Effector memory CD4-positive, alpha-beta T cell (primary cell): ENCODE data around the gene MUC13.

Source experiments
- DNase-seq, 3 donors: peaks; one replicate each; pipeline ENCODE4 v3.0.0-alpha.2; 2020
- H3K27ac ChIP-seq: 2 replicates; pipeline ENCODE4 v1.7.0; 2013; ENCODE audit warnings: mild to moderate bottlenecking, low read length, moderate library complexity; ENCODE audit not compliant: insufficient read depth, poor library complexity, severe bottlenecking
- H3K27me3 ChIP-seq: replicated peaks from 2 replicates; pipeline ENCODE4 v1.7.0; 2013; ENCODE audit warnings: mild to moderate bottlenecking, low read length; ENCODE audit not compliant: insufficient read depth, control insufficient read depth, poor library complexity, severe bottlenecking
- H3K36me3 ChIP-seq: 2 replicates; pipeline ENCODE4 v1.7.0; 2013; ENCODE audit warnings: mild to moderate bottlenecking, low read length, moderate library complexity; ENCODE audit not compliant: control insufficient read depth, insufficient read depth
- H3K4me1 ChIP-seq: 2 replicates; pipeline ENCODE4 v1.7.0; 2013; ENCODE audit warnings: low read length, mild to moderate bottlenecking; ENCODE audit not compliant: control insufficient read depth, insufficient read depth, poor library complexity, severe bottlenecking
- H3K4me3 ChIP-seq: 2 replicates; pipeline ENCODE4 v1.7.0; 2013; ENCODE audit warnings: low read length, low read depth, mild to moderate bottlenecking; ENCODE audit not compliant: insufficient read depth, poor library complexity, severe bottlenecking
- H3K9me3 ChIP-seq: 2 replicates; pipeline ENCODE4 v1.7.0; 2013; ENCODE audit warnings: mild to moderate bottlenecking, low read length, moderate library complexity; ENCODE audit not compliant: control insufficient read depth
- total RNA-seq, 3 donors: gene quantifications; one replicate each; lab custom pipeline; 2026; lab: John Stamatoyannopoulos, UW

Gene MUC13, protein sequence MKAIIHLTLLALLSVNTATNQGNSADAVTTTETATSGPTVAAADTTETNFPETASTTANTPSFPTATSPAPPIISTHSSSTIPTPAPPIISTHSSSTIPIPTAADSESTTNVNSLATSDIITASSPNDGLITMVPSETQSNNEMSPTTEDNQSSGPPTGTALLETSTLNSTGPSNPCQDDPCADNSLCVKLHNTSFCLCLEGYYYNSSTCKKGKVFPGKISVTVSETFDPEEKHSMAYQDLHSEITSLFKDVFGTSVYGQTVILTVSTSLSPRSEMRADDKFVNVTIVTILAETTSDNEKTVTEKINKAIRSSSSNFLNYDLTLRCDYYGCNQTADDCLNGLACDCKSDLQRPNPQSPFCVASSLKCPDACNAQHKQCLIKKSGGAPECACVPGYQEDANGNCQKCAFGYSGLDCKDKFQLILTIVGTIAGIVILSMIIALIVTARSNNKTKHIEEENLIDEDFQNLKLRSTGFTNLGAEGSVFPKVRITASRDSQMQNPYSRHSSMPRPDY
- 0 to 0.35 (median 0.09) reads per million in 3 donors for total RNA-seq

DNA sequence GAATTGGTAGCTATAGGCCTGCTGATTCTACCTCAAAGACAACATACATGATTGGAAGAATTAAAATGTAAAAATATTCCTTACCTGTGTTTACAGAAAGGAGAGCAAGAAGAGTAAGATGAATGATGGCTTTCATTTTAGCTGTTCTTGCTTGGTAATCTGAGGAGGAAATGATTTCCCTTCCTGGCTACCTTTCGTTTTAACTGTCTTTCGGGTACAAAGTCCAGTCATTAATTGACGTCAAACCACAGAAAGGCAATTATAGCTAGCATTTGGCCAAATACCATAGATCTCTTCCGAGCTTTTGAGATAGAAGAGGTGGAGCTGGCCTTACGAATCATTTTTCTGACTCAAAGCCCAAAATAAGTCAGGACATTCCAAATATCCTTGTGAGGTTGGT is at the start of gene MUC13:
TSS of gene MUC13 (minus strand) at position 175 of the 400 bp plus-strand sequence. CDS start at position 136, 39 bp downstream.
- Histone ChIP-seq H3K27me3 (no peaks in the 10 kb centered on the region), H3K36me3 (no peaks in the 10 kb centered on the region), H3K4me1 (no peaks in the 10 kb centered on the region), H3K9me3 (no peaks in the 10 kb centered on the region), H3K27ac (no peak within 1 kb of the TSS), H3K4me3 (no peak within 1 kb of the TSS)
- DNase-seq, result no peak

DNA sequence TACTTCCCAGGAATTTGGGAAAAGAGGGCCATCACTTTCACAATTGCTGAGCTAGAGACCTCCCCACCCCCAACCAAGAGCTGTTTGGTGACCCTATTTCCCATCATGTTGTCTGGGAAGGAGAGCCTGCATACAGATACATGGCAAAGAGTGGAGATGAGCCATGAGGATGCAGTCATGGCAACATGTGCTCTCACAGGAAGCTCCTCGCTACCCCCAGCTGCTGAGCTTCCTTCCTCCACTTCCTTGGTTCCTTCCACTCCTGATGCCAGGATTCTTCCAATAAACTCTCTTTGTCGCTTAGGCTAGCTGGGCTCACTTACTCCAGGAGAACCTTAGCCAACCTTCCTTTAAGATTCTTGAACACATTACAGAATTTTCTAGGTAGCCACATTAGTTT is 48.3 kb upstream of the MUC13 start:
- Histone ChIP-seq H3K27ac (no peak overlapping the region), H3K4me3 (no peak overlapping the region), H3K9me3 (no peaks in the 10 kb centered on the region), H3K4me1 (no peaks in the 10 kb centered on the region), H3K36me3 (peaks cover 21% of the 10 kb centered on the region), H3K27me3 (no peaks in the 10 kb centered on the region)
- no peak for DNase-seq

DNA sequence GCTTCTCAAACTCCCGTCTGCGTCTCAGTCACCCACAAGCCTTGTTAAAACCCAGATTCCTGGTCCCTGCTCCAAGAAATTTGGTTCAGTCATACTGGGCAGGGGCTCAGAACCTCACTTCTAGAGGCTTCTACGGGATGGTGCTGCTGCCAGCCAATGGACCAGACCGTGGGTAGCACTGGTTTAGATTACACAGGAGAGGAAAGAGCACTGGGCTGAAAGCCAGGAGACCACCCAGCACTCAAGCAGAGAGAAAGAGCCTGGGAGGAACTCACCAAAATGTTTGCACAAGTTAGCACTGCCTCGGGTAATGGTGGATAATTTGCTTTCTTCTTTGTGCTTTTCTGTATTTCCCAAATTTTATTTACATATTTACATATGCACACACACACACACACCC is 46.9 kb upstream of the MUC13 start:
- peaks cover 21% of the 10 kb centered on the region for H3K36me3 ChIP-seq
- DNase-seq, result no peak
- H3K27me3 ChIP-seq, result no peaks in the 10 kb centered on the region
- H3K9me3 ChIP-seq, result no peaks in the 10 kb centered on the region
- H3K27ac ChIP-seq, result no peak overlapping the region
- no peak overlapping the region for H3K4me3 ChIP-seq
- no peaks in the 10 kb centered on the region for H3K4me1 ChIP-seq

DNA sequence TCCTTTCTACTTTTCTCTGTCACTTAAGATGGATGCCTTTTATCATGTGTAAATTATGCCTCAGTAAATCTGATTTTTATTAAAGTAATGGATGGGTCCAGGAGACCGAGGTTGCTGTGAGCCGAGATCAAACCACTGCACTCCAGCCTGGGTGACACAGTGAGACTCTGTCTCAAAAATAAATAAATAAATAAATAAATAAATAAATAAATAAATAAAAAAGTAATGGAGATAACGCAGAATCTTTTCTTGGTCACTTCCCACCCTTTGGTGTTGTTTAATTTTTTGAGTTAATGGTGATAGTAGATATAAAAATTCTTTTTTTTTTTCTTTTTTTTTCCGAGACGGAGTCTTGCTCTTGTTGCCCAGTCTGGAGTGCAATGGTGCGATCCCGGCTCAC is 44.1 kb upstream of the MUC13 start:
- Histone ChIP-seq H3K4me3 (no peak overlapping the region), H3K36me3 (peaks cover 19% of the 10 kb centered on the region)
- DNase-seq, result no peak

DNA sequence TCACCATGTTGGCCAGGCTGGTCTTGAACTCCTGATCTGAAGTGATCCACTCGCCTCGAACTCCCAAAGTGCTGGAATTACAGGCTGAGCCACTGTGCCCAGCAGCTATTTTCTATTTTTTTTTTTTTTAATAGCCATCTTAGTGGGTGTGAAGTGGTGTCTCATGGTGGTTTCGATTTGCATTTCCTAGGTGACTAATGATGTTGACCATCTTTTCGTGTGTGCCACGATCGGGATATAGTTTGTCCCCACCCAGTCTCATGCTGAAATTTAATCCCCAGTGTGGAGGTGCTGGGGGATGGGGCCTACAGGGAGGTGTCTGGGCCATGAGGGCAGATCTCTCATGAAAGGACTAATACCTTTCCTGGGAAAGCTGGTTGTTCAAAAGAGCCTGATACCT is 41.8 kb upstream of the MUC13 start:
- DNase-seq, result no peak

More for the DNA sequence above, 44.1 kb upstream of the MUC13 start:
- Histone ChIP-seq H3K27ac (no peak overlapping the region), H3K4me1 (no peaks in the 10 kb centered on the region), H3K27me3 (no peaks in the 10 kb centered on the region), H3K9me3 (no peaks in the 10 kb centered on the region)

DNA sequence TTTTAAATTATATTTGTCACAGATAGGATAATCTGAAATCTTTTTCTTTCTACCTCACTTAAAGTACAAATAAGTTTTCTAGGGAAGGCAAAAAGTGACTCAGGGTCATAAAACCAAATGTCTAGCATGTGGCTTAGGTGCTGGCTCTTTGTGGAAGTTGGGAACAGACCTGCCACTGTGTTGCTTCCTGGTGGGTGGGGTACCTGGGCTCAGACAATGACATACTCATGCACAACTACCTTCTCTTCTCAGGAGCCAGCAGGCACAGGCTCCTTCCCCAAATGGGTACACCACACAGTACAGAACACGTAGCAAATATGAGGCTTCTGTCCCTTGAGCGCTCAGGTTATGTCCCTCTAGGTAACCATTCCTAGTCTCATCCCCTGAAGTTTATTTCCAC is 40.1 kb upstream of the MUC13 start:
- Histone ChIP-seq H3K9me3 (no peaks in the 10 kb centered on the region), H3K4me3 (no peak overlapping the region), H3K36me3 (peaks cover 37% of the 10 kb centered on the region), H3K27ac (no peak overlapping the region), H3K4me1 (no peaks in the 10 kb centered on the region), H3K27me3 (no peaks in the 10 kb centered on the region)
- DNase-seq, result no peak

More for the DNA sequence above, 41.8 kb upstream of the MUC13 start:
- no peaks in the 10 kb centered on the region for H3K27me3 ChIP-seq
- H3K27ac ChIP-seq, result no peak overlapping the region
- H3K9me3 ChIP-seq, result no peaks in the 10 kb centered on the region
- H3K4me3 ChIP-seq, result no peak overlapping the region
- no peaks in the 10 kb centered on the region for H3K4me1 ChIP-seq
- H3K36me3 ChIP-seq, result peaks cover 26% of the 10 kb centered on the region

DNA sequence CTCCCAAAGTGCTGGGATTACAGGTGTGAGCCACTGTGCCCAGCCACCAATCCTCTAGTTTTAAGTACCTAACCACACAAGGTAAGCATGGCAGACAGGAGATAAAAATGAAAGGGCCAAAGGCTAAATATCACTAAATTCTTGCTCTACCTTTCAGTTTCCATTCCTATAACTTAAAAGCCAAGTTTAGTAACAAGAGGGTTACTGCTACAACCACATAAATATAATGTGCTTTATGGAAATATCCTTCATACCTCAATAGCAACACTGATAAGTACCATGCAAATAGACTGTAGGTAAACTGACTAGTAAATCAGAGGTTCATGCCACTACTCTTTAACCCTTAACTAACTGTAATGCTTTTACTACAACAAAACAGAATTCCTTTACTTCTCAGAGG is 38.7 kb upstream of the MUC13 start:
- DNase-seq, result no peak
- Histone ChIP-seq H3K27me3 (no peaks in the 10 kb centered on the region), H3K4me3 (no peak overlapping the region), H3K27ac (no peak overlapping the region), H3K36me3 (peaks cover 42% of the 10 kb centered on the region), H3K4me1 (no peaks in the 10 kb centered on the region), H3K9me3 (no peaks in the 10 kb centered on the region)

DNA sequence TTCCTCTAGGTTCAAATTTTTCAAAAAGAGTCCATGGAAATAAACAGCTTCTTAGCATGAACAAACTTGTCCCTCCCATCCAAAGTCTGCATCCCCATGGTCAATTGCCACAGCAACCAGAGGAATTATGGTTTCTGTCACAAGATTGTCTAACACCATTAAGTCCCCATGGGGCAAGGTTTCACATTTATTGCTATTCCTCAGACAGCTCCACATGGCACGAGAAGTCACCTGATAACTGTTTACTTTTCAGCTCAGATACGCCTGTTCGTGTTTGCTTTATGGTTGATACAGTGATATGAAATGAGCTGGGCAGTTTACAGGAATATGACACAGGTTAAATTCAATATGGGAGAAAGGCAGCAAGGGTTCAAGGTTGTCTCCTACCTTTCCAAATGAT is 37.9 kb upstream of the MUC13 start:
- Histone ChIP-seq H3K27me3 (no peaks in the 10 kb centered on the region), H3K4me1 (no peaks in the 10 kb centered on the region), H3K4me3 (no peak overlapping the region), H3K36me3 (peaks cover 42% of the 10 kb centered on the region), H3K9me3 (no peaks in the 10 kb centered on the region), H3K27ac (no peak overlapping the region)
- no peak for DNase-seq

DNA sequence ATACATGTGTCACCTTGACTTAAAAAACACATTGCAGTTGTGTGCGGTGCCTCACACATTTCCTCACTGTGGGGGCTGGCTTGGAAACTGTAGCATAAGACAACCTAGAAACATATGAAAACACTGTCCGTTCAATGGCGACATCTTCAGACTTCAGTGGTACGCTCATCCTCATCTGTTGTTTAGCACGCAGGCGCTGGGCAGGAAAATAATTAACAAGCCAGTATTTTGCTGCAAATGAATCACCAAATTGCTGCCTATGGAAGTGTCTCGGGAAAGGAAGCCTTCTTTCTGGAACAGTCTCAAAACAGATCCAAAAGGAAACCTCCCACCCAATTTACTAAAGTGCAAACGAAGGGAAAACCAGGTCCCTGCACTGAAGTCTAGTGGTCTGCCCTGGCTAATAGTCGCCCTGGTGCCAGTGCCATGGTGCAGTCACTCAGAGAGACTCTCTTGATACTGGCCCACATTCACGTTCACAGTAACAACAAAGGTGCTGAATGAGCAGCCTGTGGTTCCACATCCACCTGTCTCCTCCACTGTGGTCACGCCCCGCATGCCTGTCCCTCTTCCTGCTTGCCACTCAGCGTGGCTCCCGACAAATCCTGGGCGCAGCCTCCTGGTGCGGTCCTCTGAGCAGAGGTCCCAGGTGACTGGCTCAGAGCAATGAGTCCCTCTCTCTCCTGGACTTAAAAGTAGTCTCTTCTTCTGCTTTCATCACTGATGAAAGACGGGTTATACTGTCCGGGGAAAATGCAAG is 35.6 kb upstream of the MUC13 start:
- H3K9me3 ChIP-seq, result no peaks in the 10 kb centered on the region
- H3K4me1 ChIP-seq, result no peaks in the 10 kb centered on the region
- DNase-seq, result no peak
- no peaks in the 10 kb centered on the region for H3K27me3 ChIP-seq
- no peak overlapping the region for H3K4me3 ChIP-seq
- peaks cover 32% of the 10 kb centered on the region for H3K36me3 ChIP-seq
- H3K27ac ChIP-seq, result no peak overlapping the region

DNA sequence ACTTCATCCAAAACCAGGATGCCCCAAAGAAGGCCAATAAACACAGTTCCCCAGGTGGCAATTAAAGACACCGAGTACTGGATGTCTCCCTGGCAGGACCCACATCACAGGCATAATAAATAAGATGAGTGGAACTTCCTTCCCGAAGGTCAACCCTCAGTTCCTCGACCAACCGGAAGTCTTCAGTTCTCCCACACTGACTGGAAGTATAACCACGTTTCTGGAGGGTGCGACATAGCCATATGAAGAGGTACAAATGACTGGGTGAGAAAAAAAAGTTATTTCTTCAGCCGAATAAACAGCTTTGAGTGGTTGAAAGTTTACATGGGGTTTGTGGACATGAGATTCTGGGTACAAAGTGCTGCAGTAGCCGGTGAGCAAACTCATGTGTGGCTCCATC is 34.6 kb upstream of the MUC13 start:
- no peak overlapping the region for H3K4me3 ChIP-seq
- no peak overlapping the region for H3K27ac ChIP-seq
- H3K27me3 ChIP-seq, result no peaks in the 10 kb centered on the region
- H3K36me3 ChIP-seq, result peaks cover 32% of the 10 kb centered on the region
- DNase-seq, result no peak
- H3K4me1 ChIP-seq, result no peaks in the 10 kb centered on the region
- no peaks in the 10 kb centered on the region for H3K9me3 ChIP-seq
